WI38 (cell line): ENCODE results near the gene MSI2.

Experiments used
- H3K4me3 ChIP-seq: 2 replicates; pipeline ENCODE4 v1.5.1; 2011; ENCODE audit warnings: low read depth, mild to moderate bottlenecking, control low read depth, low read length
- TF ChIP-seq, protein P1 (sequence below): IDR thresholded peaks from 2 replicates; pipeline ENCODE4 v1.5.1; 2012; ENCODE audit warnings: low read depth, mild to moderate bottlenecking, control low read depth, low read length

MSI2 gene

DNA sequence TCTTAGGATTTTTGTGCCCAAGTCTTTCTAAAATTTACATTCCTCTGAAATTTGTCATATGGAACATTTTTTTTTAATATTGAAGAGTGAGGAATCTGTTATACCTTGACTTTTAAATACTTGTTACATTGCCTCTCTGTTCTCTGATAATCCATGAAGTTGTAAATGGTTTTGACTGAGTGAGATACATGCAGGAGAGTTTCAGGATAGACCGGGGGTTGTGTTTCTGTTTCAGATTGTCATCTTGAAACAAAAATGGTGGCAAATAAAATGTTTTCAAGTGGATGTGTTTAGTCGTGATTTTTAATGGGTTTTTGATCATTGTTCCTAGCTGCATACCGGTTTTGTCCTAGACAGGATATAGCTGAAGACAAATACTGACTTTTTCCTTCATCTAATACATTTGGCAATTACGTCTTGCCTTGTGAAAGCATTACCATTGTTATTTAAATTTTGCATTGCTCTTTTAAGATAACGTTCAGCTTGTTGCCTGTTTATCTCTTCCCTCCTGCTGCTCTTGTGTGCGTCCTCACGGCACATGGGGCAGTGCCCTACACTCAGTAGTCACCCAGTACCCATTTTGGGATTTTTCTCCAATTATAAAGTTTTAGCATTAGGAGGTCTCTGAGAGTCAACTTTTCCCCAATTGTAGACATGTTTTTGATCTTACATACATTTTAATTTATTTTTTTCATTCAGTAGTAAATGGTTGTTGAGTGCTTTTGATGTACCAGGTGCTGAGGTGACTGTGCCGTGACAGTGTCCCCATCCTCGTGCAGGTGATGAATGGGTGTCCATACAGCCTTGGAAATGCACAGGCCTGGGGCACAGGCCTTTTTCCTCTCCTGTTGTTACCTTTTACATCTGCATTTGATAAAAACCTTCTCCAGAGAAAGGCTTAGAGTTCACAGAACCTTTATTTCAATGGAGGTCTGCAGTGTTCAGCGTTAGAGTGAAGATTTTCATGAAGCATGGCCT lies 169.9 kb downstream of the MSI2 start:
- TF ChIP-seq, protein P1, sequence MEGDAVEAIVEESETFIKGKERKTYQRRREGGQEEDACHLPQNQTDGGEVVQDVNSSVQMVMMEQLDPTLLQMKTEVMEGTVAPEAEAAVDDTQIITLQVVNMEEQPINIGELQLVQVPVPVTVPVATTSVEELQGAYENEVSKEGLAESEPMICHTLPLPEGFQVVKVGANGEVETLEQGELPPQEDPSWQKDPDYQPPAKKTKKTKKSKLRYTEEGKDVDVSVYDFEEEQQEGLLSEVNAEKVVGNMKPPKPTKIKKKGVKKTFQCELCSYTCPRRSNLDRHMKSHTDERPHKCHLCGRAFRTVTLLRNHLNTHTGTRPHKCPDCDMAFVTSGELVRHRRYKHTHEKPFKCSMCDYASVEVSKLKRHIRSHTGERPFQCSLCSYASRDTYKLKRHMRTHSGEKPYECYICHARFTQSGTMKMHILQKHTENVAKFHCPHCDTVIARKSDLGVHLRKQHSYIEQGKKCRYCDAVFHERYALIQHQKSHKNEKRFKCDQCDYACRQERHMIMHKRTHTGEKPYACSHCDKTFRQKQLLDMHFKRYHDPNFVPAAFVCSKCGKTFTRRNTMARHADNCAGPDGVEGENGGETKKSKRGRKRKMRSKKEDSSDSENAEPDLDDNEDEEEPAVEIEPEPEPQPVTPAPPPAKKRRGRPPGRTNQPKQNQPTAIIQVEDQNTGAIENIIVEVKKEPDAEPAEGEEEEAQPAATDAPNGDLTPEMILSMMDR = no peak
- no peak overlapping the region for H3K4me3 ChIP-seq

DNA sequence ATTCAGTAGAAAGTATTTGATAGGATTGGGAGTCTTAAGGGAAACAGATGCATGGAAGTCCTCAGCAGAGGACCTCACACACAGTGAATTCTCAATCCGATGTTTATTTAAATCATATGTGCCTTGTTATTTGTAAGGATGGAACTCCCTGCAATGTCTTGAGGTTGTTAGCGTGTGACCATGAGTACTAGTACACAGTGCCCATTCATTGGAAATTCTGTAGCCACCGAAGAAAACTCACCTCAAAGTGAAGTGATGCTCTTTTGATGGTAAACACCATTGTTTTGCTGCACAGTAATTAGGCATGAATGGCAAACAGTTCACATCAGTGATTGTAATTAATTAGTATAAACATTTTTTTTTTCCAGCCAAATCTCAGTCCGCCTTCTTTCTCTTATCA lies 173.6 kb downstream of the MSI2 start:
- TF ChIP-seq, protein P1 = no peak

DNA sequence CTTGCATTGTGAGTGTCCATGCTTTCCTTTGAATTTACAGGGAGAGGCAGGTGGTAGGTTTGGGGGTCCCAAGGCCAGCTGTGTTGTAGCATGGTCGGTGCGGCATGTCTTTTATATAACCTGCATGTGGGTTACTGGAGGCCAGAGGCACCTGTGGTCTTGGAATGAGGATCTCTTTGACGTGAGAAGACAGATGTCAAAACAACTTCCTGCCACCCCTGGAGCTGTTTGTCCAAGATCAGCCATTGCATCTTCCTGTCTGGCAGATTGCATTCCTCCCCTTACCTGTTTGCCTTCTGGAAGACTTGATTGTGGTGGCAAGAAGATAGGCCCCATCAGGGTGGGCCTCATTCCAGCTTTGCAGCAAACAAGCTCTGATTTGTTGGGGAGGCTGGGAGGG lies 175.1 kb downstream of the MSI2 start:
- H3K4me3 ChIP-seq = no peak overlapping the region
- TF ChIP-seq, protein P1 = no peak

More for the DNA sequence above, 173.6 kb downstream of the MSI2 start:
- H3K4me3 ChIP-seq = no peak overlapping the region

DNA sequence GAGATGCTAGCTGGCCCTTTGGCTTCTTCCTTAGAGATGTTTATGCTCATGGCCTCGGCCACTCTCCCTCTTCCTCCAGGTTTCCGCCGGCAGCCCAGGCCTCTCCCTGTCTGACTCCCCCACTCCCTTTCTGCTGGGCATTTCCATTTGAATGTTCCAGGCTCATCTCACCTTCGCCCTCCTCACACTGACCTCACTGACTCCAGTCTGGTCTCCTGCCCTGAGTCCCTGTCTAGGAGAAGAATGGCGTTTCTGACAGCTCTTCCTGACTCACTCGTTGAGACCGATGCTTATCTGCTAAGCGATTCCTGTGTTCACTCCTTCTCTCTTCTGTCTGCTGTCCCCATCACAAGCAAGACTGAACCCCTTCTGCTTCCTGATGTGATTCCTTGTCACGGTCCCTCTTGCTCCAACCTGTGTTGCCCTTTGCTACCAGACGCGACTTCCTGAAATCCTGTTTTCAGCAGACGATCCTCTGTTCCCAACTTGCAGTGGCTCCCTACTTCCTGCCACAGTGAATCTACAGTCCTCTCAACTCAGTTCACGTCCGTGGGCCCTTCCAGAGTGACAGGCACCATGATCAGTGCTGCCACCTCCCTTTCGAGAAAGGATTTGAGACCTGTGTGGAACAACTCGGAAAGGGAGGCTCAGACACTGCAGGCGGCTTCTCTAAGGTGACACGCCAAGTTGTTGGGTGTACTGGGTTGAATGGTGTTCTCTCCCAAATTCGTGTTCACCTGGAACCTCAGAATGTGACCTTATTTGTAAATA lies 176.4 kb downstream of the MSI2 start:
- TF ChIP-seq, protein P1 = no peak
- no peak overlapping the region for H3K4me3 ChIP-seq

DNA sequence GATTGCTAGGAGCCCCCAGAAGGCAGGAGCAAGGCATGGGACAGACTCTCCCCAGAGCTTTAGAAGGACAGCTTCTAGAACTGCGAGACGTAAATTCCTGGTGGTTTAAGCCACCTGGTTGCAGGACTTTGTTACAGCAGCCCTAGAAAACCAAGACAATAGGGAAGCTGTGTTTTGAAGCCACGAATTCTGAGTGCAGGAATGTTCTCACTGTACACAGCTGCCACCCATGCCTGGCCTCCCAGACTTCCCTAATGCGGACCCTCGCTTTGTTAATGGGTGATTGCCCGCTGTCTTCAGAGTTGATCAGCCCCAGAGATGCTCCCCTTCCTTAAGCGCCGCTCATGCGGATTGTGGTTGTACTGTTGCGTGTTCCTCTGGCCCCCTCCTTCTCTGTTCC lies 177.1 kb downstream of the MSI2 start:
- TF ChIP-seq, protein P1 = no peak
- H3K4me3 ChIP-seq = no peak overlapping the region

DNA sequence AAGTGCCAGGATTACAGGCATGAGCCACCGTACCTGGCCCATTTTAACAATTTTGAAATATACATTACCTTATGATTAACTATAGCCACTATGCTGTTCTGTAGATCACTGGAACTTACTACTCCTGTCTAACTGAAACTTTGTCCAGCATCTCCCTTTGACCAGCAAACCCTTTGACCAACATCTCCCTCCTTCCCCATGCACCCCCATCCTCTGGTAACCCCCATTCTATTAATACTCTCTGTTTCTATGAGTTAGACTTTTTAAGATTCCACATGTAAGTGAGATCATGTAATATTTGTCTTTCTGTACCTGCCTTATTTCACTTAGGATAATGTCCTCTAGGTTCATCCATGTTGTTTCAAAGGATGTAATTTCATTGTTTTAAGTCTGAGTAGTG lies 178.0 kb downstream of the MSI2 start:
- H3K4me3 ChIP-seq = no peak overlapping the region
- TF ChIP-seq, protein P1 = no peak

DNA sequence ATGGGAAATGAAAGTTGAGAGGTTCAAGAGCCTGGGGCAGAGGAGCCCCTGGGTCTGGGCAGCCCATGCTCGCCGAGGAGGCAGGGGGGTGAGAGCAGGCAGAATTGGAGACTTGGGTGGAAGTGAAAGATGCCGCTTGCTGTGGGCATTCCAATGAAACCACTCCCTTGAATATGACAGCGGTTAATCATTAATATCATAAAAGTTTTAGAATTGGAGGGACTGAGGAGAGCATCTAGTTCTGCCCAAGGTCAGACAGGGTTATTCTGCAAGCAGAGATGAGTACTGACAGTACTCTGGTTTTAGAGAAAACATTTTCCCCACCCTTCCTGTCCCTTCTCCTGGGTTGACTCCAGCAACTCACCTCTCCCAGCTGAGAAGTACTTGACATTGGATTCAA lies 180.2 kb downstream of the MSI2 start:
- TF ChIP-seq, protein P1 = no peak
- H3K4me3 ChIP-seq = no peak overlapping the region
